Measurements from ENCODE around the gene RNF138.

GRCh38 chr18:32156855-32157254, 65.2 kb downstream of the RNF138 start:
- TF ChIP-seq EZH2 (IDR thresholded peaks at IDR 0.05; ENCODE audit: borderline replicate concordance, control insufficient read depth, low read depth, low read length) (no peak), SUZ12 (IDR thresholded peaks at IDR 0.05; ENCODE audit: unreplicated experiment) (no peak), ZNF207 (IDR thresholded peaks at IDR 0.05; ENCODE audit: borderline replicate concordance) (no peak), ZZZ3 (IDR thresholded peaks at IDR 0.05; ENCODE audit: control insufficient read depth, insufficient read length, low read depth) (no peak), CTCF (IDR thresholded peaks at IDR 0.05 in 2 of 3, conservative IDR thresholded peaks at IDR 0.05 in 1 of 3; ENCODE audit: control insufficient read depth in 2 of 3, extremely low read depth in 1 of 3, insufficient read depth in 1 of 3, low read depth in 3 of 3, low read length in 3 of 3) (no peak), NR2C2 (IDR thresholded peaks at IDR 0.05; ENCODE audit: borderline replicate concordance, control insufficient read depth, insufficient read length, low read depth) (no peak), KLF5 (IDR thresholded peaks at IDR 0.05; ENCODE audit: partially characterized antibody) (no peak)
- TF ChIP-seq, protein P1, sequence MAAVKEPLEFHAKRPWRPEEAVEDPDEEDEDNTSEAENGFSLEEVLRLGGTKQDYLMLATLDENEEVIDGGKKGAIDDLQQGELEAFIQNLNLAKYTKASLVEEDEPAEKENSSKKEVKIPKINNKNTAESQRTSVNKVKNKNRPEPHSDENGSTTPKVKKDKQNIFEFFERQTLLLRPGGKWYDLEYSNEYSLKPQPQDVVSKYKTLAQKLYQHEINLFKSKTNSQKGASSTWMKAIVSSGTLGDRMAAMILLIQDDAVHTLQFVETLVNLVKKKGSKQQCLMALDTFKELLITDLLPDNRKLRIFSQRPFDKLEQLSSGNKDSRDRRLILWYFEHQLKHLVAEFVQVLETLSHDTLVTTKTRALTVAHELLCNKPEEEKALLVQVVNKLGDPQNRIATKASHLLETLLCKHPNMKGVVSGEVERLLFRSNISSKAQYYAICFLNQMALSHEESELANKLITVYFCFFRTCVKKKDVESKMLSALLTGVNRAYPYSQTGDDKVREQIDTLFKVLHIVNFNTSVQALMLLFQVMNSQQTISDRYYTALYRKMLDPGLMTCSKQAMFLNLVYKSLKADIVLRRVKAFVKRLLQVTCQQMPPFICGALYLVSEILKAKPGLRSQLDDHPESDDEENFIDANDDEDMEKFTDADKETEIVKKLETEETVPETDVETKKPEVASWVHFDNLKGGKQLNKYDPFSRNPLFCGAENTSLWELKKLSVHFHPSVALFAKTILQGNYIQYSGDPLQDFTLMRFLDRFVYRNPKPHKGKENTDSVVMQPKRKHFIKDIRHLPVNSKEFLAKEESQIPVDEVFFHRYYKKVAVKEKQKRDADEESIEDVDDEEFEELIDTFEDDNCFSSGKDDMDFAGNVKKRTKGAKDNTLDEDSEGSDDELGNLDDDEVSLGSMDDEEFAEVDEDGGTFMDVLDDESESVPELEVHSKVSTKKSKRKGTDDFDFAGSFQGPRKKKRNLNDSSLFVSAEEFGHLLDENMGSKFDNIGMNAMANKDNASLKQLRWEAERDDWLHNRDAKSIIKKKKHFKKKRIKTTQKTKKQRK (IDR thresholded peaks at IDR 0.05; ENCODE audit: low read depth, low read length), result no peak
